ENCODE results near the gene RAET1L.
"Not testable (repeated sequence)": the region's sequence is repeated elsewhere in the genome, so short reads cannot be mapped to it uniquely, and the experiment has no call there.

RAET1L gene

GRCh38 chr6:149984773-149985172 is 40.6 kb downstream of the RAET1L start:
- no peak for TF ChIP-seq CTCF (IDR thresholded peaks at IDR 0.05; ENCODE audit: low read depth, low read length, missing control alignments)
- DNase-seq (ENCODE audit: low read depth) = no peak
- H3K4me3 ChIP-seq (ENCODE audit: low read depth, low read length) = no peak overlapping the region

- no peak overlapping the region for H3K4me3 ChIP-seq (ENCODE audit: low read depth, low read length)
- no peak for TF ChIP-seq CTCF (IDR thresholded peaks at IDR 0.05; ENCODE audit: low read depth, low read length, missing control alignments)
- no peak for DNase-seq (ENCODE audit: low read depth)
Measured at GRCh38 chr6:149983145-149983544, 42.2 kb downstream of the RAET1L start.

GRCh38 chr6:149979293-149979692 is 46.0 kb downstream of the RAET1L start:
- TF ChIP-seq CTCF (IDR thresholded peaks at IDR 0.05; ENCODE audit: low read depth, low read length, missing control alignments) = no peak
- DNase-seq (ENCODE audit: low read depth) = no peak
- H3K4me3 ChIP-seq (ENCODE audit: low read depth, low read length) = no peak overlapping the region

GRCh38 chr6:149978610-149979009 is 46.7 kb downstream of the RAET1L start:
- no peak overlapping the region for H3K4me3 ChIP-seq (ENCODE audit: low read depth, low read length)
- DNase-seq (ENCODE audit: low read depth) = no peak
- no peak for TF ChIP-seq CTCF (IDR thresholded peaks at IDR 0.05; ENCODE audit: low read depth, low read length, missing control alignments)

GRCh38 chr6:149977221-149977620 is 48.1 kb downstream of the RAET1L start:
- DNase-seq (ENCODE audit: low read depth) = no peak
- TF ChIP-seq CTCF (IDR thresholded peaks at IDR 0.05; ENCODE audit: low read depth, low read length, missing control alignments) = no peak
- no peak overlapping the region for H3K4me3 ChIP-seq (ENCODE audit: low read depth, low read length)

- H3K4me3 ChIP-seq (ENCODE audit: low read depth, low read length) = no peak overlapping the region
- TF ChIP-seq CTCF (IDR thresholded peaks at IDR 0.05; ENCODE audit: low read depth, low read length, missing control alignments) = no peak
- no peak for DNase-seq (ENCODE audit: low read depth)
Measured at GRCh38 chr6:149975400-149975799, 49.9 kb downstream of the RAET1L start.

- TF ChIP-seq CTCF (IDR thresholded peaks at IDR 0.05; ENCODE audit: low read depth, low read length, missing control alignments) = no peak
- no peak overlapping the region for H3K4me3 ChIP-seq (ENCODE audit: low read depth, low read length)
- DNase-seq (ENCODE audit: low read depth) = no peak
Measured at GRCh38 chr6:149974825-149975224, 50.5 kb downstream of the RAET1L start.

- DNase-seq (ENCODE audit: low read depth) = not testable (repeated sequence)
Measured at GRCh38 chr6:149974394-149974793, 50.9 kb downstream of the RAET1L start.

More at GRCh38 chr6:149974394-149974793, 50.9 kb downstream of the RAET1L start:
- not testable (repeated sequence) for H3K4me3 ChIP-seq (ENCODE audit: low read depth, low read length)

Measured in GM12864 (cell line).